HG03159 (cell line): ENCODE results near the gene PARP9.

Source experiments
- ATAC-seq: cut with Tn5 transposase; IDR thresholded peaks from one replicate; pipeline ENCODE4 v1.9.1; 2021; ENCODE audit warnings: mild to moderate bottlenecking, moderate library complexity; ENCODE audit not compliant: unreplicated experiment

Gene PARP9

DNA sequence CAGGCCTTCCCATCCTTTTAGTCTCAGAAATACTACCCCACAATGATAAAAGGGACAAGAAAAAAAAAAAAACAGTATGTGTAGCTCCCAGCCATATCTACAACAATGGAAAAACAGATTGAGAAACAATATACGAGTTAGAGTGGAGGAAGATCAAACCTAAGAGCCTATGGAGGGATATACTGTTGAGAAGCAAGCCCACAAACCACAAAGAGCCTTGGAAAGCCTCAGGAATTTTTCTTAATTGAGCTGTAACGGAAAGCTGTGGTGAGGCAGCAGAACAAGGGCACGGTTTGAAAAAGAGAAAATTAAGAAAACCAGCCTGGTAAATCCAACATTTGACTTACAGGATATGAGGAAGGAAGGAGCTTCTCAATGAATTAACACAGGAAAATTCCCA is 70.8 kb downstream of the PARP9 start:
- no peak for ATAC-seq

DNA sequence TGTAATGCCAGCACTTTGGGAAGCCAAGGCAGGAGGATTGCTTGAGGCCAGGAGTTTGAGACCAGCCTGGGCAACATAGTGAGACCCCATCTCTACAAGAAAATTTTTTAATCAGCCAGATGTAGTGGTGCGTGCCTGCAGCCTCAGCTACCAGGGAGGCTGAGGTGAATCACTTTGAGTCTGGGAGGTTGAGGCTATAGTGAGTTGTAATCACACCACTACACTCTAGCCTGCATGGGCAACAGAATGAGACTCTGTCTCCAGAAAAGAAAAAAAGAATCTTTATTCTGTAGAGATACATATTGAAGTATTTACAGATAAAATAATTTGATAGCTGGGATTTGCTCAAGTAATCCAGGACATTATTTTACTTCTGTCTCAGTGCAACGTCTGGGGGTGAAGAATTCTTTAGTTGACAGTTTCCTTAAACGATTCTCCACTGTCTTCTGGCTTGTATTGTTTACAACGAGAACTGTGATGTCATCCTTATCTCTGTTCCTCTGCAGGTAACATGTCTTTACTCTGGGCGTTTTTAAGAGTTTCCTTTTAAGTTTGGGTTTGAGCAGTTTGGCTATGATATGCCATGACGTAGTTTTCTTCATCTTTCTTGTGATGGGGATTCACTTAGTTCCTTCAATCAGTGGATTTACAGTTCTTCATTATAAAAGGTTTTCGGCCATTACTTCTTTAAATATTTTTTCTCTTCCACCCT is 75.7 kb downstream of the PARP9 start:
- ATAC-seq, result no peak

DNA sequence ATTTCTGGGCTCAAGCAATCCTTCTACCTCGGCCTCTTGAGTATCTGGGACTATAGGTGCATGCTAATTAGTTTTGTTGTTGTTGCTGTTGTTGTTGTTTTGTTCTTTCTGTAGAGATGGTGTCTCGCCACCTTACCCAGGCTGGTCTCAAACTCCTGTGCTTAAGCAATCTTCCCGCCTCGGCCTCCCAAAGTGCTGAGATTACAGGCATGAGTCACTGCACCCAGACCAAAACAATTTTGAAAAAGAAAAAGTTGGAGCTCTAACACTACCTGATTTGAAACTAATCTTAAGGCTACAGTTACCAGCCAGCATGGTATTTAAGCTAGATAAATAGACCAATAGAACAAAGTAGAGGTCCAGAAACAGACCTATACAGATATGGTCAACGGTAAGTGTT is 79.1 kb downstream of the PARP9 start:
- ATAC-seq, result no peak

DNA sequence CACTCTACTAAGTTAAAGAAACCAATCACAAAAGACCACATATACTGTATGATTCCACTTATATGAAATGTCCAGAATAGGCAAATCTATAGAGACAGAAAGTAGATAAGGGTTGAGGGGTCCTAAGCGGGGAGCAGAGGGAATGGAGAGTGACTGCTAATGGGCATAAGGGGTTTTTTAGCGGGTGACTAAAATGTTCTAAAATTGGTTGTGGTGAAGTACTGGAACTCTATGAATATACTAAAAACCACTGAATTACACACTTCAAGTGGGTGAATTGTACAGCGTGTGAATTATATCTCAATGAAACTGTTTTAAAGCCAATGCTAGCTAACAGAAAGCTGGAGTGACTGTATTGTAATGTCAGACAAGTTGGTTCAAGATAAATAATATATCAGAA is 82.7 kb downstream of the PARP9 start:
- no peak for ATAC-seq
